GM18520 (cell line): ENCODE measurements around the gene TMEM167B.
"Not testable (repeated sequence)": the region's sequence is repeated elsewhere in the genome, so short reads cannot be mapped to it uniquely, and the experiment has no call there.

Source experiments
- ATAC-seq: cut with Tn5 transposase; IDR thresholded peaks from one replicate; pipeline ENCODE4 v1.9.1; 2021; ENCODE audit not compliant: unreplicated experiment

Gene TMEM167B

GRCh38 chr1:109112652-109113285 lies 22.2 kb downstream of the TMEM167B start:
- ATAC-seq: peak; percentile 50

- no peak for ATAC-seq
Observed at GRCh38 chr1:109113590-109114341, 23.2 kb downstream of the TMEM167B start, which contains the start of gene ELAPOR1. TSS of gene ELAPOR1 (plus strand) at chr1:109114115. CDS start at chr1:109114184, 69 bp downstream.

- ATAC-seq: no peak
Observed at GRCh38 chr1:109114342-109114674, 23.7 kb downstream of the TMEM167B start.

GRCh38 chr1:109115685-109116084 lies 25.1 kb downstream of the TMEM167B start:
- ATAC-seq: no peak

- no peak for ATAC-seq
Observed at GRCh38 chr1:109116286-109116685, 25.7 kb downstream of the TMEM167B start.

- ATAC-seq: no peak
Observed at GRCh38 chr1:109118089-109118488, 27.5 kb downstream of the TMEM167B start.

GRCh38 chr1:109120356-109120755 lies 29.8 kb downstream of the TMEM167B start:
- ATAC-seq: no peak

GRCh38 chr1:109131059-109131458 lies 40.5 kb downstream of the TMEM167B start:
- ATAC-seq: no peak

GRCh38 chr1:109131800-109132199 lies 41.2 kb downstream of the TMEM167B start:
- ATAC-seq: no peak

GRCh38 chr1:109133002-109133706 lies 42.6 kb downstream of the TMEM167B start:
- no peak for ATAC-seq

- ATAC-seq: no peak
Observed at GRCh38 chr1:109133815-109134214, 43.3 kb downstream of the TMEM167B start.

GRCh38 chr1:109134423-109134822 lies 43.9 kb downstream of the TMEM167B start:
- ATAC-seq: no peak

- no peak for ATAC-seq
Observed at GRCh38 chr1:109135940-109136339, 45.4 kb downstream of the TMEM167B start.

GRCh38 chr1:109136766-109137165 lies 46.2 kb downstream of the TMEM167B start:
- no peak for ATAC-seq

- no peak for ATAC-seq
Observed at GRCh38 chr1:109137958-109138357, 47.4 kb downstream of the TMEM167B start.

- ATAC-seq: no peak
Observed at GRCh38 chr1:109138358-109138757, 47.8 kb downstream of the TMEM167B start.

GRCh38 chr1:109140392-109140791 lies 49.8 kb downstream of the TMEM167B start:
- ATAC-seq: no peak

- ATAC-seq: no peak
Observed at GRCh38 chr1:109142260-109142659, 51.7 kb downstream of the TMEM167B start.

GRCh38 chr1:109142725-109143124 lies 52.2 kb downstream of the TMEM167B start:
- ATAC-seq: not testable (repeated sequence)
